Activated T-helper 1 cell treated with Interleukin-2 at 50 U/mL for 16 hours (primary cell): ENCODE measurements around the gene NDC1.
"Not testable (repeated sequence)": the region's sequence is repeated elsewhere in the genome, so short reads cannot be mapped to it uniquely, and the experiment has no call there.

Experiments
- DNase-seq: peaks from one replicate; pipeline ENCODE4 v3.0.0-alpha.2; 2020; ENCODE audit warnings: low read depth

NDC1 gene

GRCh38 chr1:53763911-53764310, 74.2 kb downstream of the NDC1 start:
- DNase-seq = no peak

- no peak for DNase-seq
These were observed 74.6 kb downstream of the NDC1 start for GRCh38 chr1:53763461-53763860.

- not testable (repeated sequence) for DNase-seq
These were observed 77.6 kb downstream of the NDC1 start for GRCh38 chr1:53760497-53760896.

- no peak for DNase-seq
These were observed 82.2 kb downstream of the NDC1 start for GRCh38 chr1:53755874-53756273.

GRCh38 chr1:53754484-53755312, 83.4 kb downstream of the NDC1 start:
- no peak for DNase-seq

- no peak for DNase-seq
These were observed 85.8 kb downstream of the NDC1 start for GRCh38 chr1:53752281-53752680.

GRCh38 chr1:53747841-53748240, 90.3 kb downstream of the NDC1 start:
- DNase-seq = no peak

GRCh38 chr1:53740621-53741105, 97.4 kb downstream of the NDC1 start:
- no peak for DNase-seq

GRCh38 chr1:53739109-53739681, 98.9 kb downstream of the NDC1 start, which contains the start of gene GLIS1:
Gene GLIS1, minus strand, starts transcription at chr1:53739164. Its CDS starts 1,100 bp downstream, at chr1:53738064.
- peak; percentile 8 for DNase-seq

- no peak for DNase-seq
These were observed 99.6 kb downstream of the NDC1 start for GRCh38 chr1:53738205-53739108.

GRCh38 chr1:53737648-53738204, 100.4 kb downstream of the NDC1 start:
- no peak for DNase-seq

- DNase-seq = no peak
These were observed 101.8 kb downstream of the NDC1 start for GRCh38 chr1:53736290-53736689.

GRCh38 chr1:53735681-53736080, 102.4 kb downstream of the NDC1 start:
- DNase-seq = no peak

- DNase-seq = no peak
These were observed 102.8 kb downstream of the NDC1 start for GRCh38 chr1:53735261-53735660.

- no peak for DNase-seq
These were observed 103.4 kb downstream of the NDC1 start for GRCh38 chr1:53734650-53735211.

GRCh38 chr1:53733975-53734649, 104.0 kb downstream of the NDC1 start:
- DNase-seq = no peak

GRCh38 chr1:53733447-53733931, 104.6 kb downstream of the NDC1 start:
- DNase-seq = no peak

GRCh38 chr1:53732912-53733317, 105.2 kb downstream of the NDC1 start:
- DNase-seq = no peak

GRCh38 chr1:53732409-53732808, 105.7 kb downstream of the NDC1 start:
- no peak for DNase-seq

- DNase-seq = no peak
These were observed 106.3 kb downstream of the NDC1 start for GRCh38 chr1:53731779-53732305.
